ENCODE measurements around the gene MSMO1. TPM values are rescaled to one million over a fixed set of nuclear protein-coding genes. Genes with fewer than 3 reads are reported as not detected.

Gene MSMO1
- polyA plus RNA-seq, 1 of the 3 experiments (the other 2 are of a cell fraction) = 13.2 TPM

DNA sequence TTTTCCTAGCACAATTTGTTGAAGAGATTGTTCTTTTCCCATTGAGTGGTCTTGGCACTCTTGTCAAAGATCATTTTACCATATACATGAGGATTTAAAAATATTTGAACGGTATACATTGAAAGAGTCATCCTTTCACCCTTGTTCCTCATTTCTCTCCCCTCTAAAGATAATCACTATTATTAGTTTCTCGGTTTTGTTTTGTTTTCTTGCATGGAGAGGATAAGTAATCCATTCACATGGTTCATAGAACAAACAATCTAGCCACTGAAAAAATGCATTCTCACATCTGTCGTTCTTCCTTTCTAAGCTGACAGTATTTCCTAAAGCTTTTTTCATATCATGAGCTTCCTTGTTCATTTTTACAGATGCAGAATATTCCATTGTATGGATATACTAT, 39.2 kb upstream of the MSMO1 start:
- H3K4me1 ChIP-seq (ENCODE audit: control insufficient read depth in 1 of 2, insufficient read depth in 2 of 2, low read depth in 1 of 2, low read length in 1 of 2) = peaks cover 0 to 8% of the 10 kb centered on the region in 2 experiments; a peak in 2 of 4 replicates

DNA sequence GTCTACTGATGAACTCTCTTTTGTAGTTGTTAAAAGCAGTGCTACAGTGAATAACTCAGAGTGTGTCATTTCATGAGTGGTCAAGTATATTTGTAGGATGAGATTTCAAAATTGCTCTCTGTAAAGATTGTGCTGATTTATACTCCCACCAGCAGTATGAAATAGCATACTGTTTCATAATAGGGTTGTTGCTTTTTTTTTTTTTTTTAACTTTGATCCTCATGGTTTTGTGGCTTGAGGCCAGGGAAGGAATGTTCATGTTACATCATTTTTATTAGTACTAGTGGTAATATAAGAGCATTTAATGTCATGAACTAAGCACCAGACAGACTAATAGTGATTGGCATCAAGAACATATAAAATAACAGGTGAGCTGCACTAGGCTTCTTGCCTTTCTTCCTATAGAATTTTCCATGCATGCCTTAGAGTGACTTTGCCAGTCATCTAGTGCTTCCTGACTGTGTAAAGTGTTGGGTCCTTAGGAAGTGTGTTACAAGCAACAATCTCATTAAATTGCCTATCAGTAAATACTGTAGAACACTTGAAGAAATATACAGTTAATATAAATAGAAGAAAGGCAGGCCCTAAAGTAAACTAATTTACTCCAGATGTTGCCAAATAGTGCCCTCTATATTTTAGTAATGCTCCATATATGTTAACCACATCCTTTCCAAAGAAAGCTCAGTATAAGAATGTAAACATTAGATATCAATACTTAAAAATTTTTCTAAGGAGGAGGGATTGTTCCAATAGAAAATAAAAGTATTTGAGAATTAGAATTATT, 38.6 kb upstream of the MSMO1 start:
- H3K4me1 ChIP-seq (ENCODE audit: control insufficient read depth in 1 of 2, insufficient read depth in 2 of 2, low read depth in 1 of 2, low read length in 1 of 2) = peaks cover 0 to 8% of the 10 kb centered on the region in 2 experiments; a peak in 2 of 4 replicates
- no peak overlapping the region for H2AFZ ChIP-seq (ENCODE audit: low read depth)
- no peak overlapping the region for H3K9ac ChIP-seq
- no peaks in the 10 kb centered on the region for H3K9me3 ChIP-seq
- H3K4me2 ChIP-seq = no peak overlapping the region
- CTCF ChIA-PET = no interaction called here
- peaks cover 0 to 18% of the 10 kb centered on the region in 2 experiments for H3K36me3 ChIP-seq (replicated peaks in 1 of 2; ENCODE audit: control insufficient read depth in 1 of 2, insufficient read depth in 2 of 2, low read length in 1 of 2)
- POLR2A ChIA-PET = no interaction called here
- DNase-seq = no peak
- no peak overlapping the region for H3K4me3 ChIP-seq (ENCODE audit: low read depth in 2 of 2, low read length in 1 of 2)
- H3K79me2 ChIP-seq (ENCODE audit: insufficient read depth) = peaks cover 7% of the 10 kb centered on the region; the same call in 1 of the 2 replicates
- H3K27me3 ChIP-seq (ENCODE audit: insufficient read depth) = no peaks in the 10 kb centered on the region
- H3K9me2 ChIP-seq = no peaks in the 10 kb centered on the region
- no peaks in the 10 kb centered on the region for H4K20me1 ChIP-seq (ENCODE audit: insufficient read depth)
- no peaks in the 10 kb centered on the region for H3F3A ChIP-seq (replicated peaks; ENCODE audit: insufficient read depth)
- TF ChIP-seq, protein P1, sequence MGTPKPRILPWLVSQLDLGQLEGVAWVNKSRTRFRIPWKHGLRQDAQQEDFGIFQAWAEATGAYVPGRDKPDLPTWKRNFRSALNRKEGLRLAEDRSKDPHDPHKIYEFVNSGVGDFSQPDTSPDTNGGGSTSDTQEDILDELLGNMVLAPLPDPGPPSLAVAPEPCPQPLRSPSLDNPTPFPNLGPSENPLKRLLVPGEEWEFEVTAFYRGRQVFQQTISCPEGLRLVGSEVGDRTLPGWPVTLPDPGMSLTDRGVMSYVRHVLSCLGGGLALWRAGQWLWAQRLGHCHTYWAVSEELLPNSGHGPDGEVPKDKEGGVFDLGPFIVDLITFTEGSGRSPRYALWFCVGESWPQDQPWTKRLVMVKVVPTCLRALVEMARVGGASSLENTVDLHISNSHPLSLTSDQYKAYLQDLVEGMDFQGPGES (IDR thresholded peaks at IDR 0.05; ENCODE audit: low read depth, low read length) = no peak
- 0 out of 2 replicates have a peak, but pooled peaks have one; percentile 22 for TF ChIP-seq NFIC (IDR thresholded peaks at IDR 0.05; ENCODE audit: borderline replicate concordance)
- H3K27ac ChIP-seq (ENCODE audit: low read depth in 2 of 2, low read length in 1 of 2) = no peak overlapping the region

More for the DNA sequence above, 39.2 kb upstream of the MSMO1 start:
- no peaks in the 10 kb centered on the region for H3K9me2 ChIP-seq
- POLR2A ChIA-PET = no interaction called here
- no peak overlapping the region for H3K27ac ChIP-seq (ENCODE audit: low read depth in 2 of 2, low read length in 1 of 2)
- CTCF ChIA-PET = no interaction called here
- H2AFZ ChIP-seq (ENCODE audit: low read depth) = no peak overlapping the region
- no peaks in the 10 kb centered on the region for H3K9me3 ChIP-seq
- WGBS (ENCODE audit: low lambda C conversion rate) = 93% methylated on average over 3 of the region's 3 CpGs
- H3K79me2 ChIP-seq (ENCODE audit: insufficient read depth) = peaks cover 7% of the 10 kb centered on the region; the same call in 1 of the 2 replicates
- peaks cover 0 to 18% of the 10 kb centered on the region in 2 experiments for H3K36me3 ChIP-seq (replicated peaks in 1 of 2; ENCODE audit: control insufficient read depth in 1 of 2, insufficient read depth in 2 of 2, low read length in 1 of 2)
- no peaks in the 10 kb centered on the region for H3F3A ChIP-seq (replicated peaks; ENCODE audit: insufficient read depth)
- H3K4me2 ChIP-seq = no peak overlapping the region
- no peak overlapping the region for H3K4me3 ChIP-seq (ENCODE audit: low read depth in 2 of 2, low read length in 1 of 2)
- no peak for TF ChIP-seq FOSL2 (IDR thresholded peaks at IDR 0.05; ENCODE audit: borderline replicate concordance, low read depth)
- no peak for TF ChIP-seq MXI1 (IDR thresholded peaks at IDR 0.05; ENCODE audit: low read depth, low read length)
- TF ChIP-seq NFIC (IDR thresholded peaks at IDR 0.05; ENCODE audit: borderline replicate concordance) = no peak
- TF ChIP-seq RCOR1 (IDR thresholded peaks at IDR 0.05; ENCODE audit: low read length) = no peak
- TF ChIP-seq, protein P1 (IDR thresholded peaks at IDR 0.05; ENCODE audit: low read depth, low read length) = no peak
- TF ChIP-seq YY1 (IDR thresholded peaks at IDR 0.05; ENCODE audit: low read depth) = no peak
- no peak for TF ChIP-seq GATA2 (CRISPR knock-in tag; IDR thresholded peaks at IDR 0.05)
- TF ChIP-seq RAD21 (IDR thresholded peaks at IDR 0.05; ENCODE audit: low read length) = no peak
- no peak for TF ChIP-seq MEF2A (IDR thresholded peaks at IDR 0.05; ENCODE audit: borderline replicate concordance, low read depth)
- no peaks in the 10 kb centered on the region for H4K20me1 ChIP-seq (ENCODE audit: insufficient read depth)
- no peak for DNase-seq
- H3K27me3 ChIP-seq (ENCODE audit: insufficient read depth) = no peaks in the 10 kb centered on the region
- no peak overlapping the region for H3K9ac ChIP-seq

Measured in SK-N-SH (cell line).